ENCODE measurements around the gene TDRD10. TPM values are rescaled to one million over a fixed set of nuclear protein-coding genes. Genes with fewer than 3 reads are reported as not detected.

TDRD10 gene
- total and polyA plus RNA-seq, 2 of the 8 experiments (the other 6 are each of a cell fraction or from before 2014, with no cell fraction given) = 0.15 to 0.27 TPM

GRCh38 chr1:154577346-154578057 is 75.5 kb downstream of the TDRD10 start:
- H2BK5ac ChIP-seq (ENCODE audit: low read depth, low read length) = no peak overlapping the region
- no peak overlapping the region for H2AK5ac ChIP-seq (ENCODE audit: low read depth, low read length)
- H2BK20ac ChIP-seq (ENCODE audit: low read length) = no peak overlapping the region
- ChIA-PET POLR2A (ENCODE audit: partially characterized antibody) (interaction anchor here (1.2 to 1.5 kb wide), 4 partner anchors 15 to 97 kb away, joined by 3 to 7 read pairs (median 4); no protein-coding TSS in a partner anchor), CTCF (ENCODE audit: partially characterized antibody) (interaction anchor here (0.9 to 3.3 kb wide), 5 partner anchors 8 to 366 kb away, joined by 3 to 15 read pairs (median 4); no protein-coding TSS in a partner anchor)
- no peak overlapping the region for H2BK120ac ChIP-seq (replicated peaks; ENCODE audit: low read depth, low read length)
- H3K79me2 ChIP-seq (ENCODE audit: control insufficient read depth in 1 of 2, insufficient read depth in 2 of 2, low read length in 2 of 2) = no peaks in the 10 kb centered on the region
- H3K56ac ChIP-seq (replicated peaks; ENCODE audit: insufficient read length, low read depth, low read length) = no peak overlapping the region
- no peaks in the 10 kb centered on the region for H3K9me3 ChIP-seq (ENCODE audit: insufficient read depth in 2 of 2, low read depth in 1 of 2, low read length in 1 of 2)
- H3K4me3 ChIP-seq (ENCODE audit: extremely low read depth in 1 of 4, insufficient read depth in 2 of 4, low read depth in 3 of 4, low read length in 4 of 4) = no peak overlapping the region
- H3K18ac ChIP-seq (ENCODE audit: extremely low read depth, low read length) = no peak overlapping the region
- H3K27me3 ChIP-seq (replicated peaks in 1 of 4; ENCODE audit: control insufficient read depth in 3 of 4, extremely low read depth in 1 of 4, insufficient read depth in 3 of 4, low read length in 3 of 4) = no peaks in the 10 kb centered on the region
- TF ChIP-seq POLR2AphosphoS5 (IDR thresholded peaks at IDR 0.05; ENCODE audit: low read depth, low read length) = no peak; the same call in 1 of the 2 replicates
- TF ChIP-seq USF2 (IDR thresholded peaks at IDR 0.05; ENCODE audit: low read length) = no peak
- TF ChIP-seq POLR2A (IDR thresholded peaks at IDR 0.05; ENCODE audit: control extremely low read depth in 1 of 2, low read depth in 2 of 2, low read length in 2 of 2) = peak in 1 of 2 experiments; percentile 38; a peak in 2 of 3 replicates
- no peak for TF ChIP-seq JUND (IDR thresholded peaks at IDR 0.05; ENCODE audit: low read length)
- H3K4ac ChIP-seq (replicated peaks; ENCODE audit: insufficient read length, low read depth, low read length) = no peak overlapping the region
- no peaks in the 10 kb centered on the region; the same call in 1 of the 2 replicates for H3K79me1 ChIP-seq (ENCODE audit: low read depth, low read length)
- no peaks in the 10 kb centered on the region for H3K23me2 ChIP-seq (ENCODE audit: low read depth, low read length)
- H4K91ac ChIP-seq (replicated peaks; ENCODE audit: insufficient read length, low read length) = no peak overlapping the region
- H2AFZ ChIP-seq (ENCODE audit: low read length) = no peak overlapping the region
- no peak overlapping the region for H3K27ac ChIP-seq (ENCODE audit: low read depth, low read length)
- FAIRE-seq = no peak
- H3K23ac ChIP-seq (ENCODE audit: insufficient read length) = no peak overlapping the region
- H3K4me1 ChIP-seq (replicated peaks in 1 of 4; ENCODE audit: control insufficient read depth in 3 of 4, insufficient read depth in 4 of 4, low read length in 3 of 4) = peaks cover 0 to under 1% (median 0%) of the 10 kb centered on the region in 4 experiments; a peak in 2 of 7 replicates
- H4K5ac ChIP-seq (ENCODE audit: insufficient read length, low read depth, low read length) = no peak overlapping the region
- WGBS, 2 experiments (ENCODE audit: extremely low coverage in 1 of 2, insufficient coverage in 1 of 2, insufficient read length in 1 of 2, insufficient replicate concordance in 2 of 2, low coverage in 1 of 2, low lambda C conversion rate in 2 of 2, missing lambda C conversion rate in 1 of 2) = 87% methylated on average over 7 of the region's 7 CpGs; no CpG with 5 or more reads in 1 of the 2 experiments
- H2BK12ac ChIP-seq (ENCODE audit: low read depth, low read length) = no peak overlapping the region
- H4K20me1 ChIP-seq (replicated peaks in 1 of 2; ENCODE audit: control insufficient read depth in 1 of 2, insufficient read depth in 2 of 2, low read length in 2 of 2) = peaks cover 6 to 21% of the 10 kb centered on the region in 2 experiments
- peaks cover 22 to 39% (median 28%) of the 10 kb centered on the region in 4 experiments for H3K36me3 ChIP-seq (ENCODE audit: control insufficient read depth in 2 of 4, insufficient read depth in 4 of 4, low read length in 3 of 4)
- no peak overlapping the region for H2BK15ac ChIP-seq (ENCODE audit: low read length)
- DNase-seq (ENCODE audit: low read depth in 1 of 2, low spot score in 2 of 2) = no peak
- no peak overlapping the region for H4K8ac ChIP-seq (ENCODE audit: extremely low read depth, insufficient read depth, low read length)
- no peak overlapping the region for H3K9ac ChIP-seq (replicated peaks in 1 of 4; ENCODE audit: extremely low read depth in 1 of 4, low read depth in 3 of 4, low read length in 3 of 4)
- H3K14ac ChIP-seq (ENCODE audit: insufficient read length) = no peak overlapping the region
- no peak overlapping the region for H3K4me2 ChIP-seq (ENCODE audit: insufficient read depth in 1 of 2, low read depth in 2 of 2, low read length in 2 of 2)

All from H1 (cell line).